Superior temporal gyrus (tissue), 1 donor: ENCODE data around the gene SLC24A3.
"Not testable (repeated sequence)": the region's sequence is repeated elsewhere in the genome, so short reads cannot be mapped to it uniquely, and the experiment has no call there.

Source experiments
- DNase-seq: peaks from one replicate; pipeline ENCODE4 v3.0.0-alpha.2; 2016; ENCODE audit errors: extremely low spot score

Gene SLC24A3

GRCh38 chr20:19626896-19627295, 414.5 kb downstream of the SLC24A3 start:
- DNase-seq: no peak

GRCh38 chr20:19628570-19629134, 416.2 kb downstream of the SLC24A3 start:
- no peak for DNase-seq

- no peak for DNase-seq
Measured at GRCh38 chr20:19631410-19631809, 419.0 kb downstream of the SLC24A3 start.

DNA sequence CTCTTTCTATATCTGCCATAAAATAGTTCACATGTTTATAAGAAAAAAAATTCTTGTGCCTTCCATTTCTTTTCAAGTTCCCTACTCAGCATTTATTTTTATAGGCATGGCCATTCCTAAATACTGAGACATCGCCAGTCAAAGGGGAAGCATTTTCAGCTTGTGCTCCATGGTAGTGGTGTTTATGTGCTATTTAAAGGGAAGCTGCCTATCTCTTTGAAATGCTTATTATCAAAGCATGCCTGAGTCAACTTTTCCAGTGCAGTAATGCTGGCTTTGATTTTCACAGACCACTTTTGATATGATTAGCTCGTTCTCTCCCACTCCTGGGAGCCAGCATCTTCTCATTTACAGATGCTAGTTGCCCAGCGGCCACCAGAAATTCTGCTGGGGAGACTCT, 421.5 kb downstream of the SLC24A3 start:
- DNase-seq: no peak

DNA sequence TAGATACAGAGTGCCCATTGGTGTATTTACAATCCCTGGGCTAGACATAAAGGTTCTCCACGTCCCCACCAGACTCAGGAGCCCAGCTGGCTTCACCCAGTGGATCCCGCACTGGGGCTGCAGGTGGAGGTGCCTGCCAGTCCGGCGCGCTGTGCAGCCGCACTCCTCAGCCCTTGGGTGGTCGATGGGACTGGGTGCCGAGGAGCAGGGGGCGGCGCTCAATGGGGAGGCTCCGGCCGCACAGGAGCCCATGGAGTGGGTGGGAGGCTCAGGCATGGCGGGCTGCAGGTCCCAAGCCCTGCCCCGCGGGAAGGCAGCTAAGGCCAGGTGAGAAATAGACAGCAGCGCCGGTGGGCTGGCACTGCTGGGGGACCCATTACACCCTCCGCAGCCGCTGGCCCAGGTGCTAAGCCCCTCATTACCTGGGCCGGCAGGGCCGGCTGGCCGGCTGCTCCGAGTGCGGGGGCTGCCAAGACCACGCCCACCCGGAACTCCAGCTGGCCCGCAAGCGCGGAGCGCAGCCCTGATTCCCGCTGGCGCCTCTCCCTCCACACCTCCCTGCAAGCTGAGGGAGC, 427.1 kb downstream of the SLC24A3 start:
- not testable (repeated sequence) for DNase-seq

DNA sequence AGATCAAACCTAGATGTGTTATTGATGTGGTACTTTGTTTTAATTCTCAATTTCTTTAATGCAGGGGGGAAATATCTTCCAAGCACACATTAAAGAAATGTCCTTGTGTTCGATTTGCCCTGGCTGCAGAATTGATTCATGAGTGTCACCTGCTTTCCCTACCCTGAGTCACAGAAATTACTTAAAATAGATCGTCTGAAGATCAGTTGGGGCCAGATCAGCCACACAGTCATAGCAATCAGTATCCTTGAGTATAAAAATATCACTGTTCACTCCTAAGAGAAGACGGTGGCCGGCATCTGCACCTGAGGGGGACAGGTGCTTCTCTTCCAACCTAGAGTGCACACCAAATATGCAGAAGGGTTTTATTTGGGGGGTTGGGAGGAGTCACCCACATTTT, 430.4 kb downstream of the SLC24A3 start:
- no peak for DNase-seq

DNA sequence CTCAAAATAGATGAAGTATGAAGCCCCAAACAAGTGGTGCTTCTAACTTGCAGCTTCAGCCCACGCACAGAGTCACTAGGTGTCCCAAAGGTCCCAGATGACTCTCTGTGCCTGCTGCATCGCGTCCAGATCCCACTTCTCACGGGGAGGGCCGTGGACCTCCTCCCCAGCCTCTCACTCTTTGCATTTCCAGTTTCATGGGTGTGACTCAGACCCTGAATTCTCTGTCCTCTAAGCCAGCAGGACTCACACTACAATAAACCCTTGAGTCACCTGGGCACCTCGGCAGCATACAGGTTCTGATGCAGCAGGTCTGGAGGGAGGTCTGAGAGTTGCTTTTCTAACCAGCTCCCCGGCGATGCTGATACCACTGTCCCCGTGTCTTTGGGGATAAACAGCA, 431.6 kb downstream of the SLC24A3 start:
- no peak for DNase-seq

- DNase-seq: no peak
Measured at GRCh38 chr20:19646963-19647362, 434.5 kb downstream of the SLC24A3 start.

DNA sequence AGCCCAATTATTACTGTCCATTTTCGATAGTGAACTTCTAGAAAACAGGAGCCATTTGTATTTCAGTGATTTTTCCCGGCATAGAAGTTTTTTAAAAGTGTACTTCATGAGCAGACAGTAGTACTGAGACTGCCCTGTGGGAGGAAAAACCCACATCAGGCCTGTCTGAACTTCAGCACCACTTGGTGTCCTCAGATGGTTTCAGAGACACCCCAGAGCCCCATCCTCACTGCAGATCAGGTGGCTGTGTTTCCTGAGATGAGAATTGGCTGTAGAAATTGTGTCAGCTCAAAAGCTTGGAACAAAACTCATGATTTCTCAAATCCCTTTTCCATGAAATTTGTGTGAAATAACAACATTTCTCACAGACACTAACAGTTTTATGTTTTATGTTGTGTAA, 435.6 kb downstream of the SLC24A3 start:
- no peak for DNase-seq

DNA sequence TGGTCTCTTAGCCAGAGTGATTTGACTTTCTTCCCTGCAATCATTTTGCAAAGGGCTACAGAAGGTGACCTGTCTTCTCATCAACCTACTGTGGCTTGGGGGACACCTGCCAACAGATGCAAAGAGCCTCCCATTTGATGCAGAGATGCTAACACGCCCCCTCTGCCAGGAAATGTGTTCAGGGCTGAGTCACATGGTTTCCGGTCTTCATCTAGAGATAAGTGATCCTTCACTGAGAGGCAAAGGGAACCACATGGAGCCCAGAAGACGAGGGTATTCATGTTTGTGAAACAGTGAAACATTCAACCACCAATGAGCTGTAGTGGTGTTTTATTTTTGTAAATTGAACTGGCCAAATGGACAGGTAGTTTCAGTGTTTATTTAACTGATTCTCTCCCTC, 436.6 kb downstream of the SLC24A3 start:
- no peak for DNase-seq

- DNase-seq: no peak
Measured at GRCh38 chr20:19652591-19653026, 440.2 kb downstream of the SLC24A3 start.

DNA sequence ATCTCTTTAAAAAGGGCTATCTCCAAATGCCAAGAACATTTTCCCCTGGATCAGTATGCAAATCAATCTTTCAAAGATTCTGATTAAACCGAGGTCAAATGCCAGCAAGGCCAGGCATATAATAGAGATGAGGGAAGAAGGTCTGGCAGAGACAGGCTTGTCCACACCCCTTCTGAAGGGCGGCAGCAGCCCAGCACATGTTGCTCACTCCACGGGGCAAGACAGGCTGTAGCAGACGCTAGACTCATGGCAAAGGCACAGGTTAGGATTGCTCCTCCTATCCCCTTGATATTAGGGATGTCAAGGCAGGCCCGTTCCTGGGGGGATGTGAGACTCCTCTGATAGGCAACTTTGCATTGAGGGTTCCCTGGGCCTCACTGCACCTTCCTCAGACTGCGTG, 440.9 kb downstream of the SLC24A3 start:
- no peak for DNase-seq

- DNase-seq: no peak
Measured at GRCh38 chr20:19654921-19655320, 442.5 kb downstream of the SLC24A3 start.

DNA sequence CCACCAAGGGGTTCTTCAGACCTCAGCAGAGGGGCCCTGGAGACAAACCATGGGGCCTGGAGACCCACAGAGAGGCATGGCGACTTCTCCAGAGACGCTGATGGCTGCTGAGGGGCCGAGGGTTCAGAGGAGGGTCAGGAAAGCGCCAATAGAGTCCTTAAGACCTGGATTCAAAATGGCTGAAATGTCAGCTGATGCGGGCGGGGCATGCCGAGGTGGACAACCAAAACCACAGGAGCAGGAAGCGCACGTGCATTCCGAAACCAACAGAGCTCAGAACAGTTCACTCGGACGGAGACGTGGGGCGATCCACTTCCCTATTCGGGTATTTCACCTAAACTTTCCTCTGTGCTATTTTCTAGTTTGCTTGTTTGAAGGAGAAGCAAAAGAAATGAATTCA, 445.7 kb downstream of the SLC24A3 start:
- DNase-seq: no peak

DNA sequence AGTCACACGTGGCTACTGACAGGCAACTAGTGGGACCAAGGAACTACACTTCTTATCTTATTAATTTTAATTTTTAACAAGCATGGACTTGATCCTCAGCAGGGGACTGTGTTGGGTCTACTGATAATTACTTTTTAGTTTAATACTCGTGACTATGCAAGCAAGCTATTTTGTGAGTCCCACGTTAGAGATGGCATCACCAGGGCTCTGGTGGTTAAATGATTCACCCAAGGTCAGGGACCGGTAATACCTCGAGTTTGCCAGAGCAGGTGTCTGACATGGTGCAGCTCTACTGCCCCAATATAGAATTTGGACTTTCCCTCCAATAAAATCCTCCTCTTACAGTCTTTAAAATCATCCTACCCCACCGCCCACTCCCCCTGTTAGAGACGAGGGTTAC, 447.0 kb downstream of the SLC24A3 start:
- DNase-seq: no peak

GRCh38 chr20:19660808-19661378, 448.5 kb downstream of the SLC24A3 start:
- DNase-seq: no peak

DNA sequence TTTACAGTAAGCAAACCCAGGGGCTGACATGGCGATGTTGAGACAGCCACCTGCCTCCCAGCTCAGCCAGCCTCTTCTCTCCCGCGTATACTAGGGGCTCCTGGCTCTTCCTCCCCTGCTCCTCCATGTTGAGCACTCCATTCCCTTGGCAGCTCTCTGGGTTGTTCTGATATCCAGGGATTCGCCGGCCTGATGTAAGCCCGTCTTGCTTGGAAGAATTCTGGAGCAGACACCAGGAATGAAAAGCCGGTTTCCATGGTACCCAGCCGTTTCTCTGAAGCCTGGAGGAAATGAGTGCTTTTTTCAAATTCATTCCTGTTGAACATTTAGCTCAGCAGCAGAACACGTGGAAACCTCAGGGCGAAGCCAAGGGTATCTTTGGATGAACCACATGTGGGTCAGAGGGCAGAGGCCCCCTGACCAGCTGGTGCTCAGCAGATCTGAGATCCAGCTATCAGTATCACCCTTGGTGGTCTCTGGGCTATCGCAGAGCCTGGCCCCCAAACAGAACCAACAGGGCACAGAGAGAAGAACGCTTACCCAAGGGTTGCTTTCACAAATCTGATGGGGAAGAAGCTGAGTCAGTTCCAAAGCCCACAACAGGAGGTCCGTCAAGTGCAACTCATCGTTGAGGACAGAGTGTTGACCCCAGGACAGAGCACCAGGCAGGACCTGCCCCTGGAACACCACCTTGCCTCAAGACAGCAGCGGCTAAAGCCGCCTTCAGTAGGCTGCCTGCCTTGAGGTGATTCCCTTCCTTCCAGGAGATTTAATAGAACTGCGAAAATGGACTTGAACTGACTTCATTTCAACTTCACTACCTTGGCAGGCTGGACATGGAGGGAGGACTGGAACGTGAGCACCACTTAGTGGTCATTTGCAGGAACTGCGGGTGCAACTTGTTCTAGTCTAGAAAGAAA, 449.5 kb downstream of the SLC24A3 start:
- peak; percentile 94 for DNase-seq

GRCh38 chr20:19662637-19662995, 450.2 kb downstream of the SLC24A3 start:
- no peak for DNase-seq

DNA sequence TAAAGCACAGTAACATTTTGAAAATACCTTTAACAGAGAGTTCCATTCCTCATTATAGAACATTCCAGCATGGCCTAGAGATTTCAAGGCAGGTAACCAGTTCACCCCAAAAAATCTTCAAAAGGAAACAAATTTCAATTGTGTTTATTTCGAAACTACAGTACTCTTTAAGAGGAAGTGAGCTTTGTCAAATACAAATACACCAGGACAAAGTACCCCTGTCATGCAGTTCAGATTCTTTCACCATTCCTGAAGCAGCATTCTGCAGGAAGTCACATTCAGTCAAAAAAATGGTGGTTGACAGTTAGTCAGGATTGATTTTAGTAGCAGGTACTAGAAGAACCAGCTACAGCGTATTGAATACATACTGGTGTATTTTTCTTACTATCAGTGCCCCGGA, 456.0 kb downstream of the SLC24A3 start:
- no peak for DNase-seq

- no peak for DNase-seq
Measured at GRCh38 chr20:19670829-19671228, 458.4 kb downstream of the SLC24A3 start.

DNA sequence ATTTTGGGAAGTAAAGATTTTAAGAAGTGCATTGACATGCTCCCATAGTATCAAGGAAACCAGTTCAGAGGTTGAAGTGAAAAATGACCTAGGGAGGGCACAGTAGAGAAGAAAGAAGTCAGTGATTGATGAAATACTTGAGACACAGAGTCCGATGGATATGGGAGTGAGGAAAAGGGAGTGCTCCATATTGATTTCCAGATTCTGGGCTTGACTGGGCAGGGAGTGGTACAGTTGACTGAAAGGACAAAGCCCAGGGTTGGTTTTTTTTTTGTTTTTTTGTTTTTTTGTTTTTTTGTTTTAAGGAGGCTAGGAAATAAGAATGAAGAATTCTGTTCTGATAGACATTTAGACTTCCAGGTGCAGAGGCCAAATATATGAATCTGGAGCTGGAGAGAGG, 458.9 kb downstream of the SLC24A3 start:
- DNase-seq: no peak

- no peak for DNase-seq
Measured at GRCh38 chr20:19672498-19672897, 460.1 kb downstream of the SLC24A3 start.

DNA sequence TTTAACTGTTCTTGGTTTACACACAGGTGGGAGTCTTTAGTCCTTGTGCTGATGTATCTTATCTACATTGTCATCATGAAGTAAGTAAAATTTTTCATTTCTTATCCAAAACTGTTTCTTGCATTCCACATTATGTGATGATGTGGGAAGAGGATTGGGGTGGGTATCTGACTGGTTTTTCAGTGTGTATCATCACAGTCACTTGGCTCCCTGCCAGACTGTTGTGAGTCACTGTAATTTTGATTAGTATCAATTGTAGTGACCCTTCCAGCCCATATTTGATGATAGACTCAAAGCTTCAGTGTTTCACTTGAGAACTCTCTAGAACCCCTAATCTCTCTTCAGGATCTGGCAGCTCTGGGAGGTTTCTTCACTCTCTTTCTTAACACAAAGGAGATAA, 461.1 kb downstream of the SLC24A3 start:
- no peak for DNase-seq
